Activated CD8-positive, alpha-beta memory T cell treated with anti-CD3 and anti-CD28 coated beads for 36 hours (primary cell): ENCODE data around the gene NPIPA3. TPM values are rescaled to one million over a fixed set of nuclear protein-coding genes. Genes with fewer than 3 reads are reported as not detected.
"Not testable (repeated sequence)": the region's sequence is repeated elsewhere in the genome, so short reads cannot be mapped to it uniquely, and the experiment has no call there.

Experiments used
- CTCF ChIA-PET: fragments of 350-600 bp; sonication (Branson Sonifier 250); formaldehyde crosslinking; loops from one replicate; lab custom pipeline; 2021; ENCODE audit warnings: antibody characterized with exemption; lab: Charles Lee
- POLR2A ChIA-PET: fragments of 350-600 bp; sonication (Branson Sonifier 250); formaldehyde crosslinking; loops from one replicate; lab custom pipeline; 2021; ENCODE audit warnings: antibody characterized with exemption; lab: Charles Lee
- total RNA-seq, 2 experiments: library from RNA; stranded (reverse); gene quantifications; one replicate each; pipeline ENCODE4 v1.2.3, GENCODE V29; 2021

The NPIPA3 gene
- total RNA-seq, 2 experiments from 2014 or later, result 0.82 to 1.7 TPM

- CTCF ChIA-PET, POLR2A ChIA-PET: not testable (repeated sequence)
Observed at GRCh38 chr16:14741794-14742193, 38.6 kb downstream of the NPIPA3 start.

DNA sequence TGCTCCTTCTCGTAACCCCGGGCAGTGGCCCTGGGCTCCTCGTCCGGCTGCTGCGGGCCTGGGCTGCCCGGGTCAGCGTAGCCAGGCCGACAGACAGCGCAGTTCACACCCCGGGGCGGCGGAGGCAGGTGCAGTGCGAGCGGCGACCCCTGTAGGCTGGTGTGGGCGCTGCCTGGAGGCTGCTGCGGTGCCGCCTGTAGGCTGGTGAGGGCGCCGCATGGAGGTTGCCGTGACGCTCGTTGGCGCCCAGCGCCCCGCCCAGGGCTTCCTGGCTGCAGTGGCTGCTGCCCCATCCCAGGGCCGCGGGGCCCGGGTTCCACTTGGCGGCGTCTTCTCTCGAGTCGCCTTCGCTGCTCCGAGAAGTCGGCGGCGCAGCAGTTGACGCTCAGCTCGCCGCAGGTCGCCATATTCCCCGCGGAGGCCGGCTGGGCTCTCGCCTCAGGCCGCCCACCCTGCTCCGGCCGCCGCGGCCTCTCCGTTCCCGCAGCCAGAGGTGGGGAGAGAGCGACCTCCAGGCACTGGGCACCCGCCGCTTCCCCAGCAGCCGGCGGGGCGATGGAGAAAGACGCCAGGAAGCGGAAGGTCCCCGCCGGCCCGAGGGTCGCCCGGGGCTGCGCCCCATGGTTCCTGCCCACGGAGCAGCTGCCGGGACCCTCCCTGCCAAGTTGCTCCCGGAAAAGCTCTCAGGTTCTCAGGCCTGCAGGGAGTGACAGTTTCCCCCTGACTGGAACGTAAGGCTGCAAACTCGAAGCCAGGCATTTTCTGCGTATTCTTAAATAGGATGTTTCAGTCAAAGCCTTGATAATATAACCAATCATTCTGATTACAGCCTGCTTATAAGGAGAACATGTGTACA, 39.3 kb downstream of the NPIPA3 start, which contains the start of gene NPIPA2:
NPIPA2 (plus strand) TSS at position 261 of the 856 bp plus-strand sequence. CDS start 5,533 bp downstream, outside the sequence.
- CTCF ChIA-PET, POLR2A ChIA-PET: not testable (repeated sequence)

DNA sequence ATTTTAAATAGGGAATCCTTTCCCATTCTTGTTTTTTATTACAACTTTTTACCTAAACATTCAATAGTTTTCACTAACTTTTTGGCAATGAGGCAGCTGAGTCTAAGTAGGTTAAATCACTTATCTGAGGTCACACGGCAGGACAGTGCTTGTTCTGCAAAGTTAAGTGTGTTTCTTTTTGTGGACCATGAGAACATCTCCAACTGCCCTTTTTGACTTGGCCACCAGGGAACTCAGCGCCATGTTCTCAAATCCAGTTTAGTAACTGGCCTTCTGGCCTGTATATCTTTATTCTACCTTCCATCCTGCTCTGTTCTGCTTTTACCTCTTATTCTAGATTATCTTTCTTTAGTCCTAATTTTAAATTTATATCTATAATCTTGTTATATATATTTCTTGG, 70.4 kb downstream of the NPIPA3 start:
- CTCF ChIA-PET, POLR2A ChIA-PET: not testable (repeated sequence)

DNA sequence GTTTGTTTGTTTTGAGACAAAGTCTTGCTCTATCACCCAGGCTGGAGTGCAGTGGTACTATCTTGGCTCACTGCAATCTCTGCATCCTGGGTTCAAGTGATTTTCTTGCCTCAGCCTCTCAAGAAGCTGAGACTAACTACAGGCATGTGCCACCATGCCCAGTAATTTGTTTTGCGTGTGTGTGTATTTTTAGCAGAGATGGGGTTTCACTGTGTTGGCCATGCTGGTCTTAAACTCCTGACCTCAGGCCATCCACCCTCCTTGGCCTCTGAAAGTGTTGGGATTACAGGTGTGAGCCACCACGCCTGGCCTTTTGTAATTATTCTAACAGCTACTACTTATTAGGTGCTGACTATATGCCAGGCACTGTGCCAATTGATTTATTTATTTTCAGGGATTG, 72.4 kb downstream of the NPIPA3 start:
- CTCF ChIA-PET, POLR2A ChIA-PET: not testable (repeated sequence)

Other genes starting within 250 kb of the NPIPA3 start
- gene PARN, start 73.2 kb upstream of the NPIPA3 start, total RNA-seq, result 10 to 100 TPM; 47.3 to 49.1 TPM
- gene BFAR, start 70.5 kb upstream of the NPIPA3 start, total RNA-seq, result 10 to 100 TPM; 66.9 to 82.4 TPM
- gene PLA2G10, start 9.1 kb upstream of the NPIPA3 start, total RNA-seq, result not detected
- 1 to 10 TPM in 1 of 2 experiments, not detected in 1; 1.2 TPM for gene NPIPA2, start 39.1 kb downstream of the NPIPA3 start, total RNA-seq
- gene NOMO1, start 130.3 kb downstream of the NPIPA3 start, total RNA-seq, result 10 to 100 TPM; 80.5 to 86.2 TPM
- 10 to 100 TPM; 69.9 to 78.2 TPM for gene NPIPA1, start 234.0 kb downstream of the NPIPA3 start, total RNA-seq